ENCODE data around the gene ASCC1. TPM values are rescaled to one million over a fixed set of nuclear protein-coding genes. Genes with fewer than 3 reads are reported as not detected.
"Not testable (repeated sequence)": the region's sequence is repeated elsewhere in the genome, so short reads cannot be mapped to it uniquely, and the experiment has no call there.

ASCC1 gene
- total RNA-seq, 1 donor from 2014 or later = 38.5 TPM

GRCh38 chr10:72137583-72137982, 78.5 kb downstream of the ASCC1 start:
- no peak overlapping the region for H3K4me3 ChIP-seq
- intact Hi-C loops (cut with DNase I) = loop anchor here (10.0 kb wide), 1 partner anchor 67 kb away; no protein-coding TSS in a partner anchor
- no peaks in the 10 kb centered on the region for H3K9me3 ChIP-seq
- no peak overlapping the region for H3K27ac ChIP-seq
- no peaks in the 10 kb centered on the region for H3K27me3 ChIP-seq
- DNase-seq (ENCODE audit: extremely low spot score in 2 of 2) = no peak
- TF ChIP-seq POLR2A (IDR thresholded peaks at IDR 0.05) (no peak), CTCF (IDR thresholded peaks at IDR 0.05) (no peak), POLR2AphosphoS5 (IDR thresholded peaks at IDR 0.05; ENCODE audit: insufficient read depth in 1 of 2, low read depth in 1 of 2) (no peak)
- no peaks in the 10 kb centered on the region for H3K4me1 ChIP-seq
- peaks cover 0 to 14% of the 10 kb centered on the region in 2 donors for H3K36me3 ChIP-seq

- peaks cover 0 to 18% of the 10 kb centered on the region in 2 donors for H3K36me3 ChIP-seq
- H3K27me3 ChIP-seq; H3K27ac ChIP-seq; H3K9me3 ChIP-seq; DNase-seq (ENCODE audit: extremely low spot score in 2 of 2); H3K4me3 ChIP-seq; H3K4me1 ChIP-seq: not testable (repeated sequence)
- intact Hi-C loops (cut with DNase I) = loop anchor here (10.0 kb wide), 1 partner anchor 69 kb away; no protein-coding TSS in a partner anchor
Measured at GRCh38 chr10:72136225-72136624, 79.9 kb downstream of the ASCC1 start.

- intact Hi-C loops (cut with DNase I) = loop anchor here (10.0 kb wide), 1 partner anchor 70 kb away; no protein-coding TSS in a partner anchor
- no peaks in the 10 kb centered on the region for H3K4me1 ChIP-seq
- TF ChIP-seq POLR2A (IDR thresholded peaks at IDR 0.05) (no peak), POLR2AphosphoS5 (IDR thresholded peaks at IDR 0.05; ENCODE audit: insufficient read depth in 1 of 2, low read depth in 1 of 2) (no peak), CTCF (IDR thresholded peaks at IDR 0.05) (no peak)
- peaks cover 0 to 18% of the 10 kb centered on the region in 2 donors for H3K36me3 ChIP-seq
- no peak overlapping the region for H3K27ac ChIP-seq
- H3K4me3 ChIP-seq = no peak overlapping the region
- no peaks in the 10 kb centered on the region for H3K9me3 ChIP-seq
- no peak for DNase-seq (ENCODE audit: extremely low spot score in 2 of 2)
- H3K27me3 ChIP-seq = no peaks in the 10 kb centered on the region
Measured at GRCh38 chr10:72134785-72135767, 81.0 kb downstream of the ASCC1 start.

- H3K4me3 ChIP-seq = no peak overlapping the region
- TF ChIP-seq POLR2A (IDR thresholded peaks at IDR 0.05) = no peak
- no peak for TF ChIP-seq CTCF (IDR thresholded peaks at IDR 0.05)
- TF ChIP-seq POLR2AphosphoS5 (IDR thresholded peaks at IDR 0.05; ENCODE audit: insufficient read depth in 1 of 2, low read depth in 1 of 2) = no peak
- H3K9me3 ChIP-seq = no peaks in the 10 kb centered on the region
- no peaks in the 10 kb centered on the region for H3K27me3 ChIP-seq
- intact Hi-C loops (cut with DNase I) = loop anchor here (10.0 kb wide), 1 partner anchor 71 kb away; no protein-coding TSS in a partner anchor
- no peak overlapping the region for H3K27ac ChIP-seq
- DNase-seq (ENCODE audit: extremely low spot score in 2 of 2) = no peak
- H3K36me3 ChIP-seq = peaks cover 0 to 18% of the 10 kb centered on the region in 2 donors
- no peaks in the 10 kb centered on the region for H3K4me1 ChIP-seq
Measured at GRCh38 chr10:72133517-72133916, 82.6 kb downstream of the ASCC1 start.

- intact Hi-C loops (cut with DNase I) = loop anchor here (10.0 kb wide), 1 partner anchor 72 kb away; no protein-coding TSS in a partner anchor
Measured at GRCh38 chr10:72132854-72133253, 83.2 kb downstream of the ASCC1 start.

More at GRCh38 chr10:72132854-72133253, 83.2 kb downstream of the ASCC1 start:
- no peaks in the 10 kb centered on the region for H3K27me3 ChIP-seq
- no peaks in the 10 kb centered on the region for H3K9me3 ChIP-seq
- H3K36me3 ChIP-seq = peaks cover 0 to 18% of the 10 kb centered on the region in 2 donors
- H3K27ac ChIP-seq = no peak overlapping the region
- DNase-seq (ENCODE audit: extremely low spot score in 2 of 2) = no peak
- no peak overlapping the region for H3K4me3 ChIP-seq
- no peaks in the 10 kb centered on the region for H3K4me1 ChIP-seq
- TF ChIP-seq CTCF (IDR thresholded peaks at IDR 0.05) = no peak
- TF ChIP-seq POLR2AphosphoS5 (IDR thresholded peaks at IDR 0.05; ENCODE audit: insufficient read depth in 1 of 2, low read depth in 1 of 2) = no peak
- TF ChIP-seq POLR2A (IDR thresholded peaks at IDR 0.05) = no peak
